Loucy (cell line): ENCODE measurements around the gene USP44.

Source experiments
- CTCF ChIP-seq: fragments of 200-600 bp; sonication (generic); conservative IDR thresholded peaks from 2 replicates; pipeline ENCODE4 v1.5.1; 2014; ENCODE audit warnings: mild to moderate bottlenecking, antibody characterized with exemption, low read length
- EZH2phosphoT487 ChIP-seq: fragments of 200-600 bp; IDR thresholded peaks from 2 replicates; pipeline ENCODE4 v1.6.1; 2018; ENCODE audit warnings: antibody characterized with exemption, mild to moderate bottlenecking, moderate library complexity, borderline replicate concordance

GRCh38 chr12:95600567-95600966 lies 49.3 kb upstream of the USP44 start:
- TF ChIP-seq CTCF (no peak), EZH2phosphoT487 (no peak)
